HL-60 (cell line): ENCODE measurements around the gene ATG10.

Source experiments
- GABPA ChIP-seq: IDR thresholded peaks from 2 replicates; pipeline ENCODE4 v1.6.1; 2012; ENCODE audit warnings: low read depth
- POLR2AphosphoS5 ChIP-seq: IDR thresholded peaks from 2 replicates; pipeline ENCODE4 v1.6.1; 2012; ENCODE audit warnings: low read depth
- SPI1 ChIP-seq: IDR thresholded peaks from 2 replicates; pipeline ENCODE4 v1.6.1; 2012; ENCODE audit warnings: low read depth, mild to moderate bottlenecking, borderline replicate concordance
- TF ChIP-seq, protein P1 (sequence below): IDR thresholded peaks from one replicate; pipeline ENCODE4 v1.5.1; 2011; ENCODE audit warnings: low read length, control low read depth, inconsistent platforms; ENCODE audit not compliant: insufficient read depth
- TF ChIP-seq, protein P2 (sequence below): IDR thresholded peaks from 2 replicates; pipeline ENCODE4 v1.6.1; 2012; ENCODE audit warnings: low read depth; ENCODE audit not compliant: insufficient replicate concordance

DNA sequence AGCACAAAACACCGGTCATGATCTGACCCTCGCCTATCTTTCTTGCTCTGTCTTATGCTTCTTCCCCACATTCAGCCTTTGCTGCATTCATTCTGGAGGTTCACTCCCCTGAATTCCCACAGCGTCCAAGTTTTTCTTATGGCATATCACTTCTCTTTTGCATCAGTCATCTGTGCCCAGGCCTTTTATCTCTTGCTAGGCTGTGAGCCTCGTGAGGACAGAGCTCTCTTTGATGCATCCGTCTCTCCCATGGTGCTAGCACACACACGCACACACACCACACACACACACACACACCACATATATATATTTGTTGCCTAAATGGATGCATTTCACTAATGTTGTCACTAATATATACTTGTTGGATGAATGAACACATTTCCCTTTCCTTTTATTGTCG, 45.8 kb upstream of the ATG10 start:
- TF ChIP-seq, protein P1, sequence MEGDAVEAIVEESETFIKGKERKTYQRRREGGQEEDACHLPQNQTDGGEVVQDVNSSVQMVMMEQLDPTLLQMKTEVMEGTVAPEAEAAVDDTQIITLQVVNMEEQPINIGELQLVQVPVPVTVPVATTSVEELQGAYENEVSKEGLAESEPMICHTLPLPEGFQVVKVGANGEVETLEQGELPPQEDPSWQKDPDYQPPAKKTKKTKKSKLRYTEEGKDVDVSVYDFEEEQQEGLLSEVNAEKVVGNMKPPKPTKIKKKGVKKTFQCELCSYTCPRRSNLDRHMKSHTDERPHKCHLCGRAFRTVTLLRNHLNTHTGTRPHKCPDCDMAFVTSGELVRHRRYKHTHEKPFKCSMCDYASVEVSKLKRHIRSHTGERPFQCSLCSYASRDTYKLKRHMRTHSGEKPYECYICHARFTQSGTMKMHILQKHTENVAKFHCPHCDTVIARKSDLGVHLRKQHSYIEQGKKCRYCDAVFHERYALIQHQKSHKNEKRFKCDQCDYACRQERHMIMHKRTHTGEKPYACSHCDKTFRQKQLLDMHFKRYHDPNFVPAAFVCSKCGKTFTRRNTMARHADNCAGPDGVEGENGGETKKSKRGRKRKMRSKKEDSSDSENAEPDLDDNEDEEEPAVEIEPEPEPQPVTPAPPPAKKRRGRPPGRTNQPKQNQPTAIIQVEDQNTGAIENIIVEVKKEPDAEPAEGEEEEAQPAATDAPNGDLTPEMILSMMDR: no peak
- TF ChIP-seq POLR2AphosphoS5: no peak
- TF ChIP-seq, protein P2, sequence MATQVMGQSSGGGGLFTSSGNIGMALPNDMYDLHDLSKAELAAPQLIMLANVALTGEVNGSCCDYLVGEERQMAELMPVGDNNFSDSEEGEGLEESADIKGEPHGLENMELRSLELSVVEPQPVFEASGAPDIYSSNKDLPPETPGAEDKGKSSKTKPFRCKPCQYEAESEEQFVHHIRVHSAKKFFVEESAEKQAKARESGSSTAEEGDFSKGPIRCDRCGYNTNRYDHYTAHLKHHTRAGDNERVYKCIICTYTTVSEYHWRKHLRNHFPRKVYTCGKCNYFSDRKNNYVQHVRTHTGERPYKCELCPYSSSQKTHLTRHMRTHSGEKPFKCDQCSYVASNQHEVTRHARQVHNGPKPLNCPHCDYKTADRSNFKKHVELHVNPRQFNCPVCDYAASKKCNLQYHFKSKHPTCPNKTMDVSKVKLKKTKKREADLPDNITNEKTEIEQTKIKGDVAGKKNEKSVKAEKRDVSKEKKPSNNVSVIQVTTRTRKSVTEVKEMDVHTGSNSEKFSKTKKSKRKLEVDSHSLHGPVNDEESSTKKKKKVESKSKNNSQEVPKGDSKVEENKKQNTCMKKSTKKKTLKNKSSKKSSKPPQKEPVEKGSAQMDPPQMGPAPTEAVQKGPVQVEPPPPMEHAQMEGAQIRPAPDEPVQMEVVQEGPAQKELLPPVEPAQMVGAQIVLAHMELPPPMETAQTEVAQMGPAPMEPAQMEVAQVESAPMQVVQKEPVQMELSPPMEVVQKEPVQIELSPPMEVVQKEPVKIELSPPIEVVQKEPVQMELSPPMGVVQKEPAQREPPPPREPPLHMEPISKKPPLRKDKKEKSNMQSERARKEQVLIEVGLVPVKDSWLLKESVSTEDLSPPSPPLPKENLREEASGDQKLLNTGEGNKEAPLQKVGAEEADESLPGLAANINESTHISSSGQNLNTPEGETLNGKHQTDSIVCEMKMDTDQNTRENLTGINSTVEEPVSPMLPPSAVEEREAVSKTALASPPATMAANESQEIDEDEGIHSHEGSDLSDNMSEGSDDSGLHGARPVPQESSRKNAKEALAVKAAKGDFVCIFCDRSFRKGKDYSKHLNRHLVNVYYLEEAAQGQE: no peak
- no peak for TF ChIP-seq GABPA
- no peak for TF ChIP-seq SPI1
